ENCODE measurements around the gene CIART. TPM values are rescaled to one million over a fixed set of nuclear protein-coding genes. Genes with fewer than 3 reads are reported as not detected.

Gene CIART
- total RNA-seq, 4 donors from 2014 or later: 3.5 to 28.3 (median 14.2) TPM

DNA sequence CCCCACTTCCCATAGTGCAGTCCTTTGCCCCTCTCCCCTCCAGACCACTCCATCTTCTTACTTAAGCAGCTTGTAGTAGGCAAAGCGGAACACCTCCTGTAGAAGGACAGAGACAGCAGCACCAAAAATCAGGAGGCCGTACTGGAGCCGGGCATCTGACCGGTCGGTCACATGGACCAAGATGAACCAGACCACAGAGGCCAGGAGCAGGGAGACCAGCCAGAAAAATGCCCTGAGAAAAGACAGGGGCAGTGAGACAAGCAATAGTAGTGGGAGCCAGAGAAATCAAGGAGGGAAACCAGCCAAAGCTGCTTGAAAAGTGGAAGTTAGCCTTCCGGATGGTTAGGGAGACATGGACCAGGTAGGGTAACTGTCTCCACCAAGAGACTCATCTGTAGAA, 14.5 kb upstream of the CIART start:
- Histone ChIP-seq H3K9me3 (no peaks in the 10 kb centered on the region), H3K27me3 (no peaks in the 10 kb centered on the region), H3K36me3 (peaks cover 0 to 36% of the 10 kb centered on the region in 2 donors), H3K4me1 (peaks cover 3 to 46% (median 20%) of the 10 kb centered on the region in 3 donors), H3K4me3 (peak overlapping the region; percentile 83 to 89), H3K27ac (peak overlapping the region; percentile 88 to 97 (median 92))
- TF ChIP-seq EP300 (IDR thresholded peaks at IDR 0.05) (no peak), POLR2A (IDR thresholded peaks at IDR 0.05) (no peak), POLR2AphosphoS5 (IDR thresholded peaks at IDR 0.05) (no peak)
- TF ChIP-seq, protein P1, sequence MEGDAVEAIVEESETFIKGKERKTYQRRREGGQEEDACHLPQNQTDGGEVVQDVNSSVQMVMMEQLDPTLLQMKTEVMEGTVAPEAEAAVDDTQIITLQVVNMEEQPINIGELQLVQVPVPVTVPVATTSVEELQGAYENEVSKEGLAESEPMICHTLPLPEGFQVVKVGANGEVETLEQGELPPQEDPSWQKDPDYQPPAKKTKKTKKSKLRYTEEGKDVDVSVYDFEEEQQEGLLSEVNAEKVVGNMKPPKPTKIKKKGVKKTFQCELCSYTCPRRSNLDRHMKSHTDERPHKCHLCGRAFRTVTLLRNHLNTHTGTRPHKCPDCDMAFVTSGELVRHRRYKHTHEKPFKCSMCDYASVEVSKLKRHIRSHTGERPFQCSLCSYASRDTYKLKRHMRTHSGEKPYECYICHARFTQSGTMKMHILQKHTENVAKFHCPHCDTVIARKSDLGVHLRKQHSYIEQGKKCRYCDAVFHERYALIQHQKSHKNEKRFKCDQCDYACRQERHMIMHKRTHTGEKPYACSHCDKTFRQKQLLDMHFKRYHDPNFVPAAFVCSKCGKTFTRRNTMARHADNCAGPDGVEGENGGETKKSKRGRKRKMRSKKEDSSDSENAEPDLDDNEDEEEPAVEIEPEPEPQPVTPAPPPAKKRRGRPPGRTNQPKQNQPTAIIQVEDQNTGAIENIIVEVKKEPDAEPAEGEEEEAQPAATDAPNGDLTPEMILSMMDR (IDR thresholded peaks at IDR 0.05): no peak
- 11% methylated on average over 5 of the region's 6 CpGs; no CpG with 5 or more reads in 1 of the 2 donors for WGBS, 2 donors (ENCODE audit: low coverage in 1 of 2)
- no peak for ATAC-seq

DNA sequence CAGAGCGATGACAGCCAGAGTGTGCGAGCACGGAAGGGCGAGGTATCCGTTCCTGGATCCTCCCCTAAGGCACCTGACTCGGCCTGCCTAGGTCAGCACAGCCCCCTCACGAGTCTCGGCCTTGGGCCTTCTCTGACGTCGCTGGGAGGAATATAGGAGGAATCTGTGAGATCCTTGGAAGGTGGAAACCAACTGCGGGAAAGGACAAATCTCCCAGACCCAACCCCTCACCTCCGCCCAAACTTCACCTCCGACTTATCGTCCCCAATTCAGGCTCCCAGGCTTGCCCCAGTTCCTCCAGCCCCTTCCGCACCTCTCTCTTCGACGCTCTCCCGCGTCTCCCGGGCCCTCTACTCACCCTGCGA, 14.0 kb upstream of the CIART start:
- Histone ChIP-seq H3K4me1 (peaks cover 3 to 51% (median 24%) of the 10 kb centered on the region in 3 donors), H3K9me3 (no peaks in the 10 kb centered on the region), H3K27ac (peak overlapping the region; percentile 88 to 97 (median 92)), H3K4me3 (peak overlapping the region; percentile 83 to 89), H3K27me3 (no peaks in the 10 kb centered on the region), H3K36me3 (peaks cover 0 to 36% of the 10 kb centered on the region in 2 donors)
- no peak for TF ChIP-seq POLR2AphosphoS5 (IDR thresholded peaks at IDR 0.05)
- TF ChIP-seq EP300 (IDR thresholded peaks at IDR 0.05): no peak
- TF ChIP-seq, protein P1 (IDR thresholded peaks at IDR 0.05): no peak
- no peak for TF ChIP-seq POLR2A (IDR thresholded peaks at IDR 0.05)
- peak; percentile 20 for ATAC-seq
- WGBS, 2 donors (ENCODE audit: low coverage in 1 of 2): 0% methylated on average over 6 to 14 of the region's 21 CpGs

DNA sequence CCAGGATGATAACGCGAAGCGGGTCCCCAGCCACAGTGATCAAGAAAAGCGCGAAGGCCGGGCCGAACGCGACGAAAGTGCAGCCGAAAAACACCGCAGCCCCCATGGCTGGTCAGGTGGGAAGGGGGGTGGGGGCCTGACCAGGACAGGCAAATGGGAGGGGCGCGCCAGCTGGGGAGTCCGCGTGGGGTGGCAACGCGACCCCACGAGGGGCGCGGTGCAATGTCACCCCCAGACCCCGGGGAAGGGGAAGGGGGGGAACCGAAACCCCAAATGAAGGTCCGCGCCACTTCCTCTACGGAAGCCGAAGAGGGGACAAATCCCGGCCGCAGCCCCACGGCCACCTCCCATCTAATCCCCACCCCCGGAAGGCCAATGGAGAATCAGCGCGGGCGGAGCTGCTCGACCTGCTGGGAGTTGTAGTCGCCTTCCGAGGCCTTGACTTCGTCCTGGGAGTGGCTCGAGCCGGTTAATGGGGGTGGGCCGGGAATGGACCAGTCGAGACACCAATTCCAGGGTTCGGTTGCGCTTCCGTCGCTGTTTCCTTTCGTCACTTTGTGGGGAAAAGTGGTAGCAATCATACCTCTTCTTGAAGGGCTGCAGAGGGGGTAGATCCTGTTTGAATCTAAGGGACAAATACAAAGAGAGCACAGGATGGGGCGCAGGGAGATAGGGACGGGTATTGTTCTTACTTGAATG, 13.5 kb upstream of the CIART start, which contains the start of gene APH1A:
TSS of gene APH1A (minus strand) at position 312 of the 699 bp plus-strand sequence. CDS start at position 106, 206 bp downstream.
- TF ChIP-seq POLR2A (IDR thresholded peaks at IDR 0.05): peak; percentile 51 to 60
- TF ChIP-seq, protein P1 (IDR thresholded peaks at IDR 0.05): peak in 2 of 4 experiments; percentile 2 to 20
- peak; percentile 89 for TF ChIP-seq POLR2AphosphoS5 (IDR thresholded peaks at IDR 0.05)
- no peak for TF ChIP-seq EP300 (IDR thresholded peaks at IDR 0.05)
- 0 to 1% methylated on average over 6 to 12 of the region's 49 CpGs for WGBS, 2 donors (ENCODE audit: low coverage in 1 of 2)
- Histone ChIP-seq H3K4me1 (peaks cover 3 to 56% (median 25%) of the 10 kb centered on the region in 3 donors), H3K9me3 (no peaks in the 10 kb centered on the region), H3K27me3 (no peaks in the 10 kb centered on the region), H3K4me3 (peak within 1 kb of the TSS; percentile 83 to 89), H3K36me3 (peaks cover 0 to 36% of the 10 kb centered on the region in 2 donors), H3K27ac (peak within 1 kb of the TSS; percentile 88 to 97 (median 92))
- peak; percentile 99 for ATAC-seq

DNA sequence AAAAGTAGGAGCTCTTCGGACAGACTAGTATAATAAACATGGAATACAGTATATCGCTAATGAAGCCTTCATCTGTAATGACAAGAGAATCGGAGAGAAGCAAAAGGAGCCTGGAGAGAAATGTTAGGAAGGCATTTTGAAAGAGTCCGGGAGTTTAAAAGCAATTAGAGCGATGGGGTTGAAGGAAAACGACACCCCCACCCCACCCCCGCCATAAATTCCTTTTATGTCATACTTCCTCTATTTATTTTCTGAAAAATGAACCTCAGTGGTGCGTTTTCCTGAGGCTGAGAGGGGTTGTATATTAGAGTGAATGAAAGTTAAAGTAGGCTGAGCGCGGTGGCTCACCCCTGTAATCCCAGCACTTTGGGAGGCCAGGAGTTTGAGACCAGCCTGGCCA, 12.9 kb upstream of the CIART start:
- ATAC-seq: no peak
- Histone ChIP-seq H3K27ac (peak overlapping the region; percentile 57 to 97 (median 89)), H3K4me3 (peak overlapping the region; percentile 83 to 89), H3K27me3 (no peaks in the 10 kb centered on the region), H3K4me1 (peaks cover 3 to 58% (median 25%) of the 10 kb centered on the region in 3 donors), H3K36me3 (peaks cover 0 to 31% of the 10 kb centered on the region in 2 donors), H3K9me3 (no peaks in the 10 kb centered on the region)
- 13 to 39% methylated on average over 8 to 10 of the region's 10 CpGs for WGBS, 2 donors (ENCODE audit: low coverage in 1 of 2)
- no peak for TF ChIP-seq POLR2A (IDR thresholded peaks at IDR 0.05)
- TF ChIP-seq, protein P1 (IDR thresholded peaks at IDR 0.05): no peak
- no peak for TF ChIP-seq EP300 (IDR thresholded peaks at IDR 0.05)
- no peak for TF ChIP-seq POLR2AphosphoS5 (IDR thresholded peaks at IDR 0.05)
